K562 (cell line): ENCODE data around the gene CARM1. TPM values are rescaled to one million over a fixed set of nuclear protein-coding genes. Genes with fewer than 3 reads are reported as not detected.

Experiments
- ARHGAP35 ChIP-seq: fragments of 450-650 bp; IDR thresholded peaks from 2 replicates; pipeline ENCODE4 v1.6.1; 2018; ENCODE audit not compliant: partially characterized antibody
- CHCHD3 ChIP-seq: fragments of 250-450 bp; sonication (Bioruptor Pico); IDR thresholded peaks from 2 replicates; pipeline ENCODE4 v2.1.2; 2022; ENCODE audit warnings: mild to moderate bottlenecking
- E2F1 ChIP-seq: sonication (generic); formaldehyde crosslinking; IDR thresholded peaks from 2 replicates; pipeline ENCODE4 v1.8.1; 2023; ENCODE audit warnings: mild to moderate bottlenecking, missing genetic modification reagents, moderate library complexity
- E2F6 ChIP-seq, 2 experiments: IDR thresholded peaks; 2 replicates each; pipeline ENCODE4 v1.6.1; 2011; ENCODE audit warnings: borderline replicate concordance in 1 of 2, control low read depth in 1 of 2, low read depth in 1 of 2, low read length in 1 of 2, mild to moderate bottlenecking in 1 of 2, mixed read lengths in 1 of 2, moderate library complexity in 1 of 2; ENCODE audit not compliant: insufficient read depth in 1 of 2, insufficient read length in 1 of 2, poor library complexity in 1 of 2, severe bottlenecking in 1 of 2; ENCODE audit errors: extremely low read depth in 1 of 2
- EP300 ChIP-seq: IDR thresholded peaks from 2 replicates; pipeline ENCODE4 v1.6.1; 2012; ENCODE audit warnings: low read length, improper control_type of control experiment
- ERF ChIP-seq: fragments of 450-650 bp; formaldehyde crosslinking; IDR thresholded peaks from 2 replicates; pipeline ENCODE4 v1.4.0; 2020; ENCODE audit warnings: mild to moderate bottlenecking, mixed read lengths
- ESRRA ChIP-seq: fragments of 450-650 bp; IDR thresholded peaks from 2 replicates; pipeline ENCODE4 v1.6.1; 2014; ENCODE audit warnings: low read depth, mild to moderate bottlenecking, moderate library complexity, borderline replicate concordance
- HMG20B ChIP-seq: fragments of 250-450 bp; sonication (Bioruptor Pico); IDR thresholded peaks from 2 replicates; pipeline ENCODE4 v1.5.0; 2021; ENCODE audit warnings: mild to moderate bottlenecking
- JUND ChIP-seq, 2 experiments: IDR thresholded peaks; 2 replicates in 1 of 2; 3 replicates in 1 of 2; pipeline ENCODE4 v1.6.1; 2011; ENCODE audit warnings: borderline replicate concordance in 2 of 2, low read depth in 2 of 2, low read length in 2 of 2, improper control_type of control experiment in 1 of 2, missing biosample characterization in 1 of 2, missing genetic modification characterization in 1 of 2, missing genetic modification reagents in 1 of 2
- KDM2B ChIP-seq: fragments of 250-450 bp; sonication (Bioruptor Pico); IDR thresholded peaks from 2 replicates; pipeline ENCODE4 v1.8.0; 2021; ENCODE audit warnings: mild to moderate bottlenecking, moderate library complexity
- SRSF9 ChIP-seq: fragments of 200-400 bp; formaldehyde crosslinking; IDR thresholded peaks from 2 replicates; pipeline ENCODE4 v1.6.1; 2017; ENCODE audit warnings: low read depth, low read length, borderline replicate concordance
- ZBTB49 ChIP-seq: sonication (generic); formaldehyde crosslinking; IDR thresholded peaks from 2 replicates; pipeline ENCODE4 v1.8.0; 2022; ENCODE audit warnings: missing genetic modification reagents, mild to moderate bottlenecking, borderline replicate concordance
- ZBTB7A ChIP-seq: IDR thresholded peaks from 2 replicates; pipeline ENCODE4 v1.6.1; 2011; ENCODE audit warnings: low read depth, mild to moderate bottlenecking, low read length, moderate library complexity, borderline replicate concordance; ENCODE audit not compliant: control insufficient read depth
- ZFP1 ChIP-seq: fragments of 450-650 bp; formaldehyde crosslinking; IDR thresholded peaks from 2 replicates; pipeline ENCODE4 v1.4.0; 2020; ENCODE audit warnings: mild to moderate bottlenecking, mixed read lengths
- ZFP91 ChIP-seq: sonication (generic); formaldehyde crosslinking; IDR thresholded peaks from 2 replicates; pipeline ENCODE4 v1.8.0; 2022; ENCODE audit warnings: mild to moderate bottlenecking, missing genetic modification reagents
- ZNF785 ChIP-seq: fragments of 250-450 bp; sonication (Bioruptor Pico); IDR thresholded peaks from 2 replicates; pipeline ENCODE4 v1.4.0; 2020; ENCODE audit warnings: mild to moderate bottlenecking
- polyA plus RNA-seq, 8 experiments: library from polyadenylated mRNA; depleted of rRNA in 4 of 8; stranded (reverse) in 5 of 8; unstranded in 3 of 8; fragments of >200 nt; fragmentation: Nextera tagmentation in 2 of 8; fragmentation: Illumina TruSeq in 1 of 8; extraction: Ambion mirVana in 2 of 8; extraction: Trizol in 1 of 8; gene quantifications; 2 replicates each; pipeline versions ENCODE4 v1.2.1 to v1.2.3, GENCODE V29; 2011 to 2014; ENCODE audit warnings: inconsistent platforms in 1 of 8, missing spikeins in 1 of 8
- total RNA-seq, 7 experiments: library from RNA; depleted of rRNA in 6 of 7; stranded (reverse); fragments of >200 nt in 6 of 7; fragmentation: Illumina TruSeq in 2 of 7; extraction: Trizol in 2 of 7; gene quantifications; 2 replicates each; pipeline versions ENCODE4 v1.2.1 to v1.2.3, GENCODE V29; 2011 to 2021; ENCODE audit warnings: low replicate concordance in 1 of 7
- TF ChIP-seq, protein P1 (sequence below): fragments of 250-450 bp; sonication (Bioruptor Pico); IDR thresholded peaks from 2 replicates; pipeline ENCODE4 v1.9.0; 2021; ENCODE audit warnings: mild to moderate bottlenecking, inconsistent platforms

CARM1 gene
- total and polyA plus RNA-seq, 9 of the 15 experiments (the other 6 are each of a cell fraction or from before 2014, with no cell fraction given): 0.36 to 86.0 (median 29.7) TPM

DNA sequence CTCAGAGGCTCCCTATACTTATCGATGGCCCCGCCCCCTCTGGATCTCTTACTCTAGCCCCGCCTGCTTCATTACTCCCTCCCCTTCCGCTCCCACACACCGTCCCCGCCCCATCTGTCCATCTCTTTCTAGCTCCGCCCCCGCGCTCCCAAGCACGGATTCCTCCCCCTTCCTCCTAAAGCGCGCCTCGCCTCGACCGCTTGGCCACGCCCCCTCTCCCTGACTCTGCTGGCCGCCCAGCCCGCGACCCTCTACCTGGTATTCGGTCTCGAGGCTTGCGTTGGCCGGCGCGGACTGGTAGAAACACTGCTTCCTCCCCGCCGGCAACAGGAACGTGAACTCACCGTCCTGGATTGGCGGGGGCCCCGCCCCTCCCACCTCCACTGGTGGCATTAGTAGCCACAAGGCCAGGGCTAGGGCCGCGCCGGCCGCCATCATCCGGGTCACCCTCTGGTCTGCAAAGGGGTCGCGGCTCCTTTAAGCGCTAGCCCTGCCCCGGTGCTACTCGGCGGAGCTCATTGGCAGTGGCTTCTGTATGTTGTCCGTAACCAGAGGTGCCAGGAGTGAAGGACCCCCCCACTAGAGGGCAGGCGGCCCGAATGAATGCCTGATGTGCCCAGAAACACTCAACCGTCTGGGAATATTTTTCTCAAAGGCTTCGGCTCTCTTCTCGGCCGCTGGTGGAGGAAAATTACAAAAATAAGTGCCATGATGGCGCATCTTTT is 35.4 kb upstream of the CARM1 start, which contains the start of gene TMED1 (continued):
- no peak for TF ChIP-seq E2F6 (IDR thresholded peaks at IDR 0.05; ENCODE audit: borderline replicate concordance in 1 of 2, extremely low read depth in 1 of 2, insufficient read depth in 1 of 2, insufficient read length in 1 of 2, low read depth in 1 of 2, low read length in 1 of 2, poor library complexity in 1 of 2, severe bottlenecking in 1 of 2)
- no peak; the same call in 1 of the 2 replicates for TF ChIP-seq E2F1 (CRISPR knock-in tag)
- peak; percentile 40 for TF ChIP-seq ESRRA
- no peak for TF ChIP-seq EP300
- TF ChIP-seq HMG20B: no peak
- TF ChIP-seq ZNF785: no peak
- TF ChIP-seq ZFP91 (CRISPR knock-in tag): peak; percentile 99
- TF ChIP-seq JUND (IDR thresholded peaks at IDR 0.05; ENCODE audit: borderline replicate concordance, low read depth, low read length): no peak
- no peak for TF ChIP-seq JUND (tag; IDR thresholded peaks at IDR 0.05; ENCODE audit: borderline replicate concordance, low read depth, low read length)
- no peak for TF ChIP-seq SRSF9
- no peak for TF ChIP-seq KDM2B (CRISPR knock-in tag)
- no peak for TF ChIP-seq CHCHD3 (CRISPR knock-in tag)
- TF ChIP-seq ERF: 0 out of 2 replicates have a peak, but pooled peaks have one; percentile 10
- no peak for TF ChIP-seq ZBTB49 (CRISPR knock-in tag)
- TF ChIP-seq ZBTB7A: peak; percentile 56
- no peak for TF ChIP-seq ZFP1
- TF ChIP-seq ARHGAP35: no peak
- TF ChIP-seq, protein P1, sequence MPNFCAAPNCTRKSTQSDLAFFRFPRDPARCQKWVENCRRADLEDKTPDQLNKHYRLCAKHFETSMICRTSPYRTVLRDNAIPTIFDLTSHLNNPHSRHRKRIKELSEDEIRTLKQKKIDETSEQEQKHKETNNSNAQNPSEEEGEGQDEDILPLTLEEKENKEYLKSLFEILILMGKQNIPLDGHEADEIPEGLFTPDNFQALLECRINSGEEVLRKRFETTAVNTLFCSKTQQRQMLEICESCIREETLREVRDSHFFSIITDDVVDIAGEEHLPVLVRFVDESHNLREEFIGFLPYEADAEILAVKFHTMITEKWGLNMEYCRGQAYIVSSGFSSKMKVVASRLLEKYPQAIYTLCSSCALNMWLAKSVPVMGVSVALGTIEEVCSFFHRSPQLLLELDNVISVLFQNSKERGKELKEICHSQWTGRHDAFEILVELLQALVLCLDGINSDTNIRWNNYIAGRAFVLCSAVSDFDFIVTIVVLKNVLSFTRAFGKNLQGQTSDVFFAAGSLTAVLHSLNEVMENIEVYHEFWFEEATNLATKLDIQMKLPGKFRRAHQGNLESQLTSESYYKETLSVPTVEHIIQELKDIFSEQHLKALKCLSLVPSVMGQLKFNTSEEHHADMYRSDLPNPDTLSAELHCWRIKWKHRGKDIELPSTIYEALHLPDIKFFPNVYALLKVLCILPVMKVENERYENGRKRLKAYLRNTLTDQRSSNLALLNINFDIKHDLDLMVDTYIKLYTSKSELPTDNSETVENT (CRISPR knock-in tag): peak; percentile 79; the same call in 1 of the 2 replicates
